SIG-M5 treated with dmso at 0.1 percent for 504 hours (cell line): ENCODE results near the gene WNT4.

ENCODE experiments used
- DNase-seq: peaks from one replicate; lab custom pipeline; 2025; ENCODE audit not compliant: unreplicated experiment; lab: John Stamatoyannopoulos, UW

Gene WNT4

GRCh38 chr1:22143065-22144033 lies at the start of gene WNT4:
WNT4 (minus strand) TSS chr1:22143097; CDS start chr1:22142922, 175 bp downstream.
- no peak for DNase-seq

- no peak for DNase-seq
Measured at GRCh38 chr1:22190731-22191130, 47.8 kb upstream of the WNT4 start.

- DNase-seq = no peak
Measured at GRCh38 chr1:22190251-22190650, 47.4 kb upstream of the WNT4 start.

- DNase-seq = no peak
Measured at GRCh38 chr1:22189619-22190018, 46.7 kb upstream of the WNT4 start.

GRCh38 chr1:22188914-22189313 lies 46.0 kb upstream of the WNT4 start:
- DNase-seq = no peak

GRCh38 chr1:22188436-22188835 lies 45.5 kb upstream of the WNT4 start:
- no peak for DNase-seq

GRCh38 chr1:22186311-22186710 lies 43.4 kb upstream of the WNT4 start:
- DNase-seq = no peak

- no peak for DNase-seq
Measured at GRCh38 chr1:22184892-22185612, 42.2 kb upstream of the WNT4 start.

- DNase-seq = no peak
Measured at GRCh38 chr1:22184454-22184853, 41.6 kb upstream of the WNT4 start.

- DNase-seq = no peak
Measured at GRCh38 chr1:22182715-22183114, 39.8 kb upstream of the WNT4 start.

- no peak for DNase-seq
Measured at GRCh38 chr1:22179197-22179803, 36.4 kb upstream of the WNT4 start.

- no peak for DNase-seq
Measured at GRCh38 chr1:22177354-22178003, 34.6 kb upstream of the WNT4 start.

GRCh38 chr1:22176258-22176657 lies 33.4 kb upstream of the WNT4 start:
- DNase-seq = no peak

- DNase-seq = no peak
Measured at GRCh38 chr1:22174446-22175220, 31.7 kb upstream of the WNT4 start.

GRCh38 chr1:22171951-22172715 lies 29.2 kb upstream of the WNT4 start:
- DNase-seq = no peak

- no peak for DNase-seq
Measured at GRCh38 chr1:22169816-22170215, 26.9 kb upstream of the WNT4 start.

GRCh38 chr1:22168412-22168973 lies 25.6 kb upstream of the WNT4 start:
- no peak for DNase-seq

GRCh38 chr1:22166439-22166838 lies 23.5 kb upstream of the WNT4 start:
- DNase-seq = no peak
